Transverse colon (tissue), 4 donors: ENCODE measurements around the gene GDPD2. TPM values are rescaled to one million over a fixed set of nuclear protein-coding genes. Genes with fewer than 3 reads are reported as not detected.

ENCODE experiments used
- DNase-seq: peaks from one replicate; pipeline ENCODE4 v3.0.0-alpha.2; 2019
- H3K27ac ChIP-seq, 4 donors: fragments of 200-600 bp; sonication (generic); 2 replicates each; pipeline ENCODE4 v1.5.1; 2016 to 2018; ENCODE audit warnings: inconsistent platforms in 4 of 4
- H3K27me3 ChIP-seq: fragments of 200-600 bp; sonication (generic); 2 replicates; pipeline ENCODE4 v1.5.1; 2017; ENCODE audit warnings: inconsistent platforms
- H3K36me3 ChIP-seq, 4 donors: fragments of 200-600 bp; sonication (generic); 2 replicates each; pipeline ENCODE4 v1.5.1; 2017 to 2019; ENCODE audit warnings: inconsistent platforms in 4 of 4
- H3K4me1 ChIP-seq, 4 donors: fragments of 200-600 bp; sonication (generic); 2 replicates each; pipeline ENCODE4 v1.5.1; 2017 to 2020; ENCODE audit warnings: inconsistent platforms in 4 of 4
- H3K4me3 ChIP-seq, 4 donors: fragments of 200-600 bp; sonication (generic); 1 replicate in 1 of 4; 2 replicates in 3 of 4; pipeline versions ENCODE4 v1.5.1 to v1.6.1; 2017 to 2019; ENCODE audit warnings: inconsistent platforms in 4 of 4
- H3K9me3 ChIP-seq, 2 donors: fragments of 200-600 bp; sonication (generic); 2 replicates each; pipeline ENCODE4 v1.5.1; 2017 to 2019; ENCODE audit warnings: inconsistent platforms in 2 of 2
- EP300 ChIP-seq: sonication (generic); formaldehyde crosslinking; IDR thresholded peaks from one replicate; pipeline ENCODE4 v1.6.1; 2017; ENCODE audit warnings: antibody characterized with exemption, low read depth
- POLR2A ChIP-seq: fragments of 450-650 bp; IDR thresholded peaks from one replicate; pipeline ENCODE4 v1.6.1; 2016; ENCODE audit warnings: antibody characterized with exemption, mild to moderate bottlenecking, moderate library complexity
- POLR2AphosphoS5 ChIP-seq, 3 donors: sonication (generic); formaldehyde crosslinking; IDR thresholded peaks; one replicate each; pipeline ENCODE4 v1.6.1; 2016; ENCODE audit warnings: antibody characterized with exemption in 3 of 3
- WGBS, 2 donors: methylation state at CpG; one replicate each; pipeline ENCODE4 v1.1.5; 2018; ENCODE audit warnings: low coverage in 1 of 2; 5-methylcytosine and 5-hydroxymethylcytosine counted together
- in situ Hi-C, 4 donors: fragments of 200-750 bp; cut with MboI; loops; one replicate each; pipeline versions ENCODE4 v1.15.0 to v1.15.1; 2017; ENCODE audit warnings: low sequenced_read_pairs in 3 of 4, low pct_ligation_motif_present in 1 of 4, low pct_unique_long_range_greater_than_20kb in 1 of 4
- intact Hi-C: fragments of 100-400 bp; cut with DNase I; formaldehyde crosslinking; loops from one replicate; pipeline ENCODE4 v1.15.1; 2023; ENCODE audit warnings: low total_unique reads
- total RNA-seq, 4 donors: library from RNA; depleted of rRNA; stranded (reverse); fragments of >200 nt; gene quantifications; one replicate each; pipeline ENCODE4 v1.1.0, GENCODE V29; 2016
- TF ChIP-seq, protein P1 (sequence below), 5 experiments: fragments of 200-600 bp in 3 of 5; fragments of 450-650 bp in 2 of 5; sonication (generic) in 3 of 5; IDR thresholded peaks; 1 replicate in 2 of 5; 2 replicates in 3 of 5; pipeline ENCODE4 v1.5.1; 2016 to 2017; ENCODE audit warnings: antibody characterized with exemption in 5 of 5, inconsistent platforms in 3 of 5, mild to moderate bottlenecking in 2 of 5, moderate library complexity in 1 of 5

GDPD2 gene
- total RNA-seq, 4 donors from 2014 or later = 1.6 to 68.1 (median 31.2) TPM

GRCh38 chrX:70442224-70442623 is 19.1 kb downstream of the GDPD2 start:
- 33 to 55% methylated on average over 1 to 6 of the region's 6 CpGs for WGBS, 2 donors
- Histone ChIP-seq H3K27ac (no peak overlapping the region), H3K27me3 (peaks cover 20% of the 10 kb centered on the region), H3K36me3 (no peaks in the 10 kb centered on the region), H3K4me1 (peaks cover 0 to 6% (median 0%) of the 10 kb centered on the region in 4 donors), H3K9me3 (no peaks in the 10 kb centered on the region), H3K4me3 (no peak overlapping the region)
- intact Hi-C loops (no loop called here), in situ Hi-C loops (no loop called here)
- DNase-seq = no peak
- TF ChIP-seq POLR2A (no peak), EP300 (no peak), POLR2AphosphoS5 (IDR thresholded peaks at IDR 0.05) (no peak)
- TF ChIP-seq, protein P1, sequence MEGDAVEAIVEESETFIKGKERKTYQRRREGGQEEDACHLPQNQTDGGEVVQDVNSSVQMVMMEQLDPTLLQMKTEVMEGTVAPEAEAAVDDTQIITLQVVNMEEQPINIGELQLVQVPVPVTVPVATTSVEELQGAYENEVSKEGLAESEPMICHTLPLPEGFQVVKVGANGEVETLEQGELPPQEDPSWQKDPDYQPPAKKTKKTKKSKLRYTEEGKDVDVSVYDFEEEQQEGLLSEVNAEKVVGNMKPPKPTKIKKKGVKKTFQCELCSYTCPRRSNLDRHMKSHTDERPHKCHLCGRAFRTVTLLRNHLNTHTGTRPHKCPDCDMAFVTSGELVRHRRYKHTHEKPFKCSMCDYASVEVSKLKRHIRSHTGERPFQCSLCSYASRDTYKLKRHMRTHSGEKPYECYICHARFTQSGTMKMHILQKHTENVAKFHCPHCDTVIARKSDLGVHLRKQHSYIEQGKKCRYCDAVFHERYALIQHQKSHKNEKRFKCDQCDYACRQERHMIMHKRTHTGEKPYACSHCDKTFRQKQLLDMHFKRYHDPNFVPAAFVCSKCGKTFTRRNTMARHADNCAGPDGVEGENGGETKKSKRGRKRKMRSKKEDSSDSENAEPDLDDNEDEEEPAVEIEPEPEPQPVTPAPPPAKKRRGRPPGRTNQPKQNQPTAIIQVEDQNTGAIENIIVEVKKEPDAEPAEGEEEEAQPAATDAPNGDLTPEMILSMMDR (IDR thresholded peaks at IDR 0.05) = no peak

GRCh38 chrX:70444326-70444945 is 21.3 kb downstream of the GDPD2 start, which contains the start of gene DLG3:
Gene DLG3 (plus strand): TSS chrX:70444835. CDS start chrX:70445202, 367 bp downstream.
- DNase-seq = no peak
- H3K27ac ChIP-seq = no peak within 1 kb of the TSS
- WGBS, 2 donors = 42% methylated on average over 13 of the region's 21 CpGs; no CpG with 5 or more reads in 1 of the 2 donors
- H3K36me3 ChIP-seq = no peaks in the 10 kb centered on the region
- in situ Hi-C loops = no loop called here
- H3K4me1 ChIP-seq = peaks cover 0 to 6% (median 0%) of the 10 kb centered on the region in 4 donors
- TF ChIP-seq EP300 (no peak), POLR2AphosphoS5 (IDR thresholded peaks at IDR 0.05) (no peak), POLR2A (no peak)
- TF ChIP-seq, protein P1 (IDR thresholded peaks at IDR 0.05) = no peak
- intact Hi-C loops = no loop called here
- peak within 1 kb of the TSS in 1 of 4 donors; percentile 29 for H3K4me3 ChIP-seq
- H3K9me3 ChIP-seq = no peaks in the 10 kb centered on the region
- peaks cover 20% of the 10 kb centered on the region for H3K27me3 ChIP-seq

DNA sequence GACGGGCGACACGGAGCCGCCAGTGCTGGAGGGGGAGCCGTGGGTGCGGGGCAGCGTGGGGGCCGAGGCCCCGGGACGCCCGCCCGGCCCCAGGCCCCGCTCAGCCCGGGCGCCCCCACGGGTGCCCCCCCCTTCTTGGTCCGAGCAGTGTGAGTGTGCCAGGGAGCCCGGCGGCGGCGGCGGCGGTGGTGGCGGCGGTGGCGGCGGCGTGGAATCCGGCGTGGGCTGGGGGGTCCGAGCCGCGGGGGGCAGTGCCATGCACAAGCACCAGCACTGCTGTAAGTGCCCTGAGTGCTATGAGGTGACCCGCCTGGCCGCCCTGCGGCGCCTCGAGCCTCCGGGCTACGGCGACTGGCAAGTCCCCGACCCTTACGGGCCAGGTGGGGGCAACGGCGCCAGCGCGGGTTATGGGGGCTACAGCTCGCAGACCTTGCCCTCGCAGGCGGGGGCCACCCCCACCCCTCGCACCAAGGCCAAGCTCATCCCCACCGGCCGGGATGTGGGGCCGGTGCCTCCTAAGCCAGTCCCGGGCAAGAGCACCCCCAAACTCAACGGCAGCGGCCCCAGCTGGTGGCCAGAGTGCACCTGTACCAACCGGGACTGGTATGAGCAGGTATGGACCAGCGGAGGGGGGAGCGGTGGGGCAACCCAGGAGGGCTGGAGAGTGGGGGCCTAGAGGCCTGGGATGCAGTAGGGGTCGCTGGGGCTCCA is 22.0 kb downstream of the GDPD2 start:
- Histone ChIP-seq H3K27ac (no peak overlapping the region), H3K27me3 (peaks cover 20% of the 10 kb centered on the region), H3K9me3 (no peaks in the 10 kb centered on the region), H3K4me3 (peak overlapping the region in 1 of 4 donors; percentile 29), H3K36me3 (no peaks in the 10 kb centered on the region), H3K4me1 (peaks cover 0 to 6% (median 0%) of the 10 kb centered on the region in 4 donors)
- TF ChIP-seq POLR2AphosphoS5 (IDR thresholded peaks at IDR 0.05) (no peak), POLR2A (no peak), EP300 (no peak)
- TF ChIP-seq, protein P1 (IDR thresholded peaks at IDR 0.05) = no peak
- intact Hi-C loops = no loop called here
- 55% methylated on average over 33 of the region's 61 CpGs; no CpG with 5 or more reads in 1 of the 2 donors for WGBS, 2 donors
- in situ Hi-C loops = no loop called here
- no peak for DNase-seq

- in situ Hi-C loops (no loop called here), intact Hi-C loops (no loop called here)
- no peak overlapping the region for H3K27ac ChIP-seq
- H3K4me1 ChIP-seq = peaks cover 0 to 6% (median 0%) of the 10 kb centered on the region in 4 donors
- peaks cover 20% of the 10 kb centered on the region for H3K27me3 ChIP-seq
- H3K4me3 ChIP-seq = no peak overlapping the region
- WGBS, 2 donors = 55 to 78% methylated on average over 5 to 9 of the region's 9 CpGs
- H3K9me3 ChIP-seq = no peaks in the 10 kb centered on the region
- DNase-seq = no peak
- H3K36me3 ChIP-seq = no peaks in the 10 kb centered on the region
- TF ChIP-seq POLR2A = no peak
- TF ChIP-seq, protein P1 (IDR thresholded peaks at IDR 0.05) = no peak
- no peak for TF ChIP-seq EP300
- no peak for TF ChIP-seq POLR2AphosphoS5 (IDR thresholded peaks at IDR 0.05)
Observed at GRCh38 chrX:70445951-70446350, 22.8 kb downstream of the GDPD2 start.
